CMK (cell line): ENCODE measurements around the gene HNF4A.
A peak's percentile ranks its signal among the peaks of the same experiment; 100 is the strongest.
"Not testable (repeated sequence)": the region's sequence is repeated elsewhere in the genome, so short reads cannot be mapped to it uniquely, and the experiment has no call there.

Experiments
- DNase-seq: peaks from one replicate; pipeline ENCODE4 v3.0.0-alpha.2; 2010; ENCODE audit warnings: low read depth

HNF4A gene

GRCh38 chr20:44355498-44356352 is at the start of gene HNF4A:
HNF4A (plus strand) TSS chr20:44355699; CDS start chr20:44355805, 106 bp downstream.
- DNase-seq: no peak

GRCh38 chr20:44306927-44307326 is 48.6 kb upstream of the HNF4A start:
- no peak for DNase-seq

- peak; percentile 45 for DNase-seq
These were observed 45.5 kb upstream of the HNF4A start for GRCh38 chr20:44309763-44310663.

- peak; percentile 92 for DNase-seq
These were observed 44.5 kb upstream of the HNF4A start, which contains the start of gene FITM2 for GRCh38 chr20:44310664-44311639. FITM2 (minus strand) TSS chr20:44311202; CDS start chr20:44311148, 54 bp downstream.

- no peak for DNase-seq
These were observed 40.6 kb upstream of the HNF4A start for GRCh38 chr20:44314870-44315269.

GRCh38 chr20:44319839-44320422 is 35.6 kb upstream of the HNF4A start:
- DNase-seq: no peak

GRCh38 chr20:44324343-44324742 is 31.2 kb upstream of the HNF4A start:
- no peak for DNase-seq

- DNase-seq: no peak
These were observed 28.9 kb upstream of the HNF4A start for GRCh38 chr20:44326391-44327159.

GRCh38 chr20:44327748-44328147 is 27.8 kb upstream of the HNF4A start:
- DNase-seq: not testable (repeated sequence)

GRCh38 chr20:44328428-44328827 is 27.1 kb upstream of the HNF4A start:
- DNase-seq: no peak

- DNase-seq: no peak
These were observed 24.3 kb upstream of the HNF4A start for GRCh38 chr20:44331201-44331600.

GRCh38 chr20:44334306-44334705 is 21.2 kb upstream of the HNF4A start:
- no peak for DNase-seq

GRCh38 chr20:44334709-44335108 is 20.8 kb upstream of the HNF4A start:
- no peak for DNase-seq

GRCh38 chr20:44335675-44336074 is 19.8 kb upstream of the HNF4A start:
- DNase-seq: no peak

- DNase-seq: no peak
These were observed 19.4 kb upstream of the HNF4A start for GRCh38 chr20:44336086-44336485.

- DNase-seq: no peak
These were observed 18.6 kb upstream of the HNF4A start, which contains the start of gene R3HDML for GRCh38 chr20:44336725-44337380. R3HDML (plus strand) TSS chr20:44337043; CDS start chr20:44337158, 115 bp downstream.

- no peak for DNase-seq
These were observed 13.3 kb upstream of the HNF4A start for GRCh38 chr20:44342248-44342647.

- no peak for DNase-seq
These were observed 12.3 kb upstream of the HNF4A start for GRCh38 chr20:44343162-44343675.

GRCh38 chr20:44344723-44345122 is 10.8 kb upstream of the HNF4A start:
- DNase-seq: no peak
